Endothelial cell of umbilical vein (primary cell): ENCODE measurements around the gene RNF168. TPM values are rescaled to one million over a fixed set of nuclear protein-coding genes. Genes with fewer than 3 reads are reported as not detected.

Experiments
- BruUV-seq: library from RNA; stranded (reverse); fragments of 400-500 nt; replicated peaks from 2 replicates; lab custom pipeline; 2021; lab: Mats Ljungman, UMichigan
- CTCF ChIA-PET: fragments of 300-600, 350-600 bp; sonication (Branson Sonifier 250); formaldehyde crosslinking; loops from one replicate; lab custom pipeline; 2021; ENCODE audit warnings: antibody characterized with exemption, inconsistent platforms; lab: Charles Lee
- POLR2A ChIA-PET: fragments of 300-600, 350-600 bp; sonication (Branson Sonifier 250); formaldehyde crosslinking; loops from one replicate; lab custom pipeline; 2021; ENCODE audit warnings: antibody characterized with exemption, inconsistent platforms; lab: Charles Lee
- DNase-seq: peaks from one replicate; pipeline ENCODE4 v3.0.0-alpha.2; 2011; ENCODE audit warnings: low read depth, low spot score
- FAIRE-seq: peaks from 2 replicates; lab custom pipeline; 2011; peaks lifted over from hg19 to GRCh38; lab: Jason Lieb, UNC
- H2AFZ ChIP-seq: 2 replicates; pipeline ENCODE4 v1.6.0; 2012; ENCODE audit warnings: low read depth, low read length, control low read depth, inconsistent platforms
- H3K27ac ChIP-seq: 2 replicates; pipeline ENCODE4 v1.5.1; 2011; ENCODE audit warnings: low read depth, mild to moderate bottlenecking, control low read depth, low read length, moderate library complexity; ENCODE audit not compliant: insufficient read depth
- H3K27me3 ChIP-seq, 2 experiments: 2 replicates each; pipeline versions ENCODE4 v1.6.0 to v1.6.1; 2011; ENCODE audit warnings: low read length in 2 of 2, mixed read lengths in 1 of 2; ENCODE audit not compliant: control insufficient read depth in 2 of 2, insufficient read depth in 2 of 2
- H3K36me3 ChIP-seq, 2 experiments: 2 replicates in 1 of 2; 3 replicates in 1 of 2; pipeline ENCODE4 v1.5.1; 2011; ENCODE audit warnings: low read length in 2 of 2, mild to moderate bottlenecking in 1 of 2, moderate library complexity in 1 of 2; ENCODE audit not compliant: control insufficient read depth in 2 of 2, insufficient read depth in 2 of 2; ENCODE audit errors: extremely low read depth in 1 of 2
- H3K4me1 ChIP-seq: 3 replicates; pipeline ENCODE4 v1.5.1; 2011; ENCODE audit warnings: mild to moderate bottlenecking, low read length; ENCODE audit not compliant: control insufficient read depth, insufficient read depth; ENCODE audit errors: extremely low read depth
- H3K4me2 ChIP-seq: 2 replicates; pipeline ENCODE4 v1.6.1; 2011; ENCODE audit warnings: low read length, control low read depth, mixed read lengths; ENCODE audit not compliant: insufficient read depth
- H3K4me3 ChIP-seq, 3 experiments: fragments of 200-600 bp in 1 of 3; sonication (generic), shearing (Covaris generic) in 1 of 3; replicated peaks in 1 of 3; 2 replicates each; pipeline ENCODE4 v1.5.1; 2011 to 2016; ENCODE audit warnings: control low read depth in 3 of 3, low read length in 3 of 3, mild to moderate bottlenecking in 2 of 3, inconsistent platforms in 1 of 3, low read depth in 1 of 3, moderate library complexity in 1 of 3; ENCODE audit not compliant: insufficient read depth in 1 of 3
- H3K79me2 ChIP-seq: 2 replicates; pipeline ENCODE4 v1.6.0; 2012; ENCODE audit warnings: low read length, inconsistent platforms; ENCODE audit not compliant: control insufficient read depth, insufficient read depth
- H3K9ac ChIP-seq: replicated peaks from 2 replicates; pipeline ENCODE3; 2011; ENCODE audit warnings: low read length, control low read depth; ENCODE audit not compliant: insufficient read depth; ENCODE audit errors: extremely low read depth
- H3K9me1 ChIP-seq: replicated peaks from 3 replicates; pipeline ENCODE4 v1.6.0; 2011; ENCODE audit warnings: mild to moderate bottlenecking, low read length; ENCODE audit not compliant: control insufficient read depth, insufficient read depth; ENCODE audit errors: extremely low read depth
- H3K9me3 ChIP-seq: replicated peaks from 2 replicates; pipeline ENCODE4 v1.5.1; 2012; ENCODE audit warnings: low read length, inconsistent platforms; ENCODE audit not compliant: control insufficient read depth, insufficient read depth
- H4K20me1 ChIP-seq: replicated peaks from 2 replicates; pipeline ENCODE3; 2011; ENCODE audit warnings: mild to moderate bottlenecking, low read length; ENCODE audit not compliant: control insufficient read depth, insufficient read depth; ENCODE audit errors: extremely low read depth
- EZH2 ChIP-seq: IDR thresholded peaks from 2 replicates; pipeline ENCODE4 v1.6.1; 2012; ENCODE audit warnings: borderline replicate concordance, low read depth, mild to moderate bottlenecking, moderate library complexity, low read length, inconsistent platforms; ENCODE audit not compliant: severe bottlenecking
- FOS ChIP-seq: IDR thresholded peaks from 2 replicates; pipeline ENCODE4 v1.6.1; 2011; ENCODE audit warnings: mild to moderate bottlenecking, low read length, moderate library complexity, borderline replicate concordance; ENCODE audit not compliant: insufficient read depth
- GATA2 ChIP-seq: IDR thresholded peaks from 2 replicates; pipeline ENCODE4 v1.7.0; 2011; ENCODE audit warnings: low read depth, mild to moderate bottlenecking, moderate library complexity, mixed read lengths, low read length; ENCODE audit not compliant: insufficient read length, insufficient read depth
- JUN ChIP-seq: IDR thresholded peaks from 2 replicates; pipeline ENCODE4 v1.6.1; 2011; ENCODE audit warnings: borderline replicate concordance, low read depth; ENCODE audit not compliant: insufficient read length, insufficient read depth
- MYC ChIP-seq: IDR thresholded peaks from one replicate; pipeline ENCODE4 v1.6.1; 2011; ENCODE audit warnings: mild to moderate bottlenecking, low read depth, low read length
- POLR2A ChIP-seq: IDR thresholded peaks from 2 replicates; pipeline ENCODE4 v1.6.1; 2012; ENCODE audit warnings: low read depth, mild to moderate bottlenecking, control low read depth, low read length
- POLR2AphosphoS5 ChIP-seq: IDR thresholded peaks from 2 replicates; pipeline ENCODE4 v1.6.1; 2012; ENCODE audit warnings: low read depth, mild to moderate bottlenecking, control low read depth, low read length, moderate library complexity; ENCODE audit not compliant: insufficient read depth
- dilution Hi-C: fragments of 300-500 bp; cut with MboI; formaldehyde crosslinking; loops from one replicate; pipeline ENCODE4 v1.15.0; 2019; ENCODE audit warnings: low sequenced_read_pairs; ENCODE audit not compliant: extremely low pct_ligation_motif_present
- intact Hi-C: fragments of 100-400 bp; cut with micrococcal nuclease; formaldehyde crosslinking; loops from one replicate; pipeline ENCODE4 v1.10.0; 2022
- polyA plus RNA-seq, 4 experiments: library from polyadenylated mRNA; depleted of rRNA in 3 of 4; stranded (reverse) in 3 of 4; unstranded in 1 of 4; fragments of >200 nt; gene quantifications; 2 replicates each; pipeline versions ENCODE4 v1.2.1 to v1.2.3, GENCODE V29; 2011 to 2012; ENCODE audit warnings: missing spikeins in 1 of 4
- total RNA-seq: library from RNA; stranded (reverse); gene quantifications from 2 replicates; pipeline ENCODE4 v1.2.3, GENCODE V29; 2021
- TF ChIP-seq, protein P1 (sequence below), 2 donors: IDR thresholded peaks; 1 replicate in 1 of 2; 2 replicates in 1 of 2; pipeline ENCODE4 v1.5.1; 2011; ENCODE audit warnings: low read length in 2 of 2, mild to moderate bottlenecking in 2 of 2, moderate library complexity in 2 of 2, control low read depth in 1 of 2, inconsistent platforms in 1 of 2, low read depth in 1 of 2; ENCODE audit not compliant: insufficient read depth in 1 of 2; ENCODE audit errors: extremely low read depth in 1 of 2
- TF ChIP-seq, protein P2 (sequence below): IDR thresholded peaks from 2 replicates; pipeline ENCODE4 v1.6.1; 2011; ENCODE audit not compliant: insufficient read depth, insufficient read length

RNF168 gene
- total and polyA plus RNA-seq, 2 donors (not counting 3 experiments of a cell fraction or from before 2014, with no cell fraction given) = 4.0 to 32.9 TPM

DNA sequence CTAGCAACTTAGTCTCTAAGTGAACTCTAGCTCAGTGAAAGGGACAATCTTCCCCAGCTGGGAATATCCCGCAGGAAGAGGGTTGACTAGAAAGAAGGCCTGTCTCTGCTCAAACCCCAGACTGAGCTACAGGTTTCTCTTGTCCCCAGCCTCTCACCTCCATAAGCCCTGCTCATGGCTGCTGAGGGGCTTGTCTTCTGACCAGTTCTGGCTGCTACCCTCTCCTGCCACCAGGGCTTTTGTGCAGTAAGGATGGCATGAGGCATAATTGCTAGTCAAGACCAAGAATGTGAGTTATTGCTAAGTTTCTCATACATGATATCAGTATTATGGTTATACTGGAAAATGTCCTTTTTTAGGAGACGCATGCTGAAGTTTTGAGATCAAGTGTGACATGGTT is 43.5 kb upstream of the RNF168 start:
- no peak for TF ChIP-seq GATA2
- TF ChIP-seq, protein P1, sequence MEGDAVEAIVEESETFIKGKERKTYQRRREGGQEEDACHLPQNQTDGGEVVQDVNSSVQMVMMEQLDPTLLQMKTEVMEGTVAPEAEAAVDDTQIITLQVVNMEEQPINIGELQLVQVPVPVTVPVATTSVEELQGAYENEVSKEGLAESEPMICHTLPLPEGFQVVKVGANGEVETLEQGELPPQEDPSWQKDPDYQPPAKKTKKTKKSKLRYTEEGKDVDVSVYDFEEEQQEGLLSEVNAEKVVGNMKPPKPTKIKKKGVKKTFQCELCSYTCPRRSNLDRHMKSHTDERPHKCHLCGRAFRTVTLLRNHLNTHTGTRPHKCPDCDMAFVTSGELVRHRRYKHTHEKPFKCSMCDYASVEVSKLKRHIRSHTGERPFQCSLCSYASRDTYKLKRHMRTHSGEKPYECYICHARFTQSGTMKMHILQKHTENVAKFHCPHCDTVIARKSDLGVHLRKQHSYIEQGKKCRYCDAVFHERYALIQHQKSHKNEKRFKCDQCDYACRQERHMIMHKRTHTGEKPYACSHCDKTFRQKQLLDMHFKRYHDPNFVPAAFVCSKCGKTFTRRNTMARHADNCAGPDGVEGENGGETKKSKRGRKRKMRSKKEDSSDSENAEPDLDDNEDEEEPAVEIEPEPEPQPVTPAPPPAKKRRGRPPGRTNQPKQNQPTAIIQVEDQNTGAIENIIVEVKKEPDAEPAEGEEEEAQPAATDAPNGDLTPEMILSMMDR (IDR thresholded peaks at IDR 0.05; ENCODE audit: extremely low read depth in 1 of 2, insufficient read depth in 1 of 2, low read depth in 1 of 2, low read length in 2 of 2) = no peak
- H3K4me2 ChIP-seq = no peak overlapping the region
- no peaks in the 10 kb centered on the region for H4K20me1 ChIP-seq
- FAIRE-seq = no peak
- H3K9ac ChIP-seq = no peak overlapping the region
- CTCF ChIA-PET = interaction anchor here (0.9 to 2.8 kb wide), 4 partner anchors 8 to 22 kb away, joined by 3 to 8 read pairs (median 4); partner anchors contain the start of genes FBXO45 and WDR53
- H3K27ac ChIP-seq = no peak overlapping the region
- no peaks in the 10 kb centered on the region for H3K4me1 ChIP-seq
- H3K27me3 ChIP-seq = peaks cover 2 to 3% of the 10 kb centered on the region in 2 experiments
- H3K79me2 ChIP-seq = no peaks in the 10 kb centered on the region
- intact Hi-C loops (no loop called here), dilution Hi-C loops (no loop called here)
- no peak overlapping the region for H2AFZ ChIP-seq
- no peaks in the 10 kb centered on the region for H3K9me1 ChIP-seq
- BruUV-seq = no TSS peak
- peaks cover 2% of the 10 kb centered on the region for H3K9me3 ChIP-seq
- no peaks in the 10 kb centered on the region for H3K36me3 ChIP-seq
- H3K4me3 ChIP-seq = no peak overlapping the region
- POLR2A ChIA-PET = no interaction called here
- no peak for DNase-seq

DNA sequence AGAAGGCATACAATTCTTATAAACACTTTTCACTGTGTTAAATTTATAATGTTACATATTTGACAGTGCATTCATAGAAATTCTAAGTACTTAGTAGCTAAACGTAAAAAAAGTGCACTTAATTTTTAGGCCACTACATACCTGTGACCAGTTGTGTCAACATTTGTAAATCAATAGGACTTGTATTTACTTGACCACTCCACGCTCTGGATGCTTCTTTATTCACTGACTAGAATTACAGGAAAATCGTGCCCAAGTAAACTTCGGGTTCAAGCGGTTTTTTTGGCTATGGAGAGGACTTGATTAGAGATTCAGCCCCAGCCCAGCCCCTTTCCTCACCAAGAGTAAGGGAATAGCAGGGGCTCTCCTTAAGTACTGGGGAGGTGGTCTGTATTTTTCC is 43.0 kb upstream of the RNF168 start:
- no TSS peak for BruUV-seq
- no peak overlapping the region for H3K9ac ChIP-seq
- H3K4me3 ChIP-seq = no peak overlapping the region
- POLR2A ChIA-PET = no interaction called here
- dilution Hi-C loops (no loop called here), intact Hi-C loops (no loop called here)
- no peaks in the 10 kb centered on the region for H3K36me3 ChIP-seq
- FAIRE-seq = no peak
- no peaks in the 10 kb centered on the region for H3K9me1 ChIP-seq
- H4K20me1 ChIP-seq = no peaks in the 10 kb centered on the region
- H3K4me1 ChIP-seq = no peaks in the 10 kb centered on the region
- no peaks in the 10 kb centered on the region for H3K79me2 ChIP-seq
- no peak overlapping the region for H3K4me2 ChIP-seq
- TF ChIP-seq, protein P1 (IDR thresholded peaks at IDR 0.05; ENCODE audit: extremely low read depth in 1 of 2, insufficient read depth in 1 of 2, low read depth in 1 of 2, low read length in 2 of 2) = no peak
- TF ChIP-seq GATA2 = no peak
- TF ChIP-seq POLR2AphosphoS5 = no peak
- no peak for TF ChIP-seq MYC
- TF ChIP-seq JUN = no peak
- no peak for TF ChIP-seq FOS
- TF ChIP-seq, protein P2, sequence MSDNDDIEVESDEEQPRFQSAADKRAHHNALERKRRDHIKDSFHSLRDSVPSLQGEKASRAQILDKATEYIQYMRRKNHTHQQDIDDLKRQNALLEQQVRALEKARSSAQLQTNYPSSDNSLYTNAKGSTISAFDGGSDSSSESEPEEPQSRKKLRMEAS = no peak
- no peak for TF ChIP-seq EZH2
- TF ChIP-seq POLR2A = no peak
- H3K27me3 ChIP-seq = peaks cover 2 to 3% of the 10 kb centered on the region in 2 experiments
- peaks cover 2% of the 10 kb centered on the region for H3K9me3 ChIP-seq
- no peak overlapping the region for H3K27ac ChIP-seq
- DNase-seq = no peak
- CTCF ChIA-PET = interaction anchor here (0.6 to 2.8 kb wide), 5 partner anchors 8 to 270 kb away, joined by 3 to 8 read pairs (median 3); partner anchors contain the start of genes FBXO45 and WDR53
- H2AFZ ChIP-seq = no peak overlapping the region
